PC-3 (cell line): ENCODE results near the gene MMP20. TPM values are rescaled to one million over a fixed set of nuclear protein-coding genes. Genes with fewer than 3 reads are reported as not detected.

Experiments used
- ATAC-seq: fragments of 200-7000 bp; cut with Tn5 transposase; 2 replicates; pipeline ENCODE4 v1.9.1; 2020; ENCODE audit warnings: mild to moderate bottlenecking, moderate library complexity
- BruUV-seq: library from RNA; stranded (reverse); fragments of 400-500 nt; replicated peaks from 2 replicates; lab custom pipeline; 2021; lab: Mats Ljungman, UMichigan
- CTCF ChIA-PET: fragments of 300-600 bp; sonication (Branson Sonifier 250); formaldehyde crosslinking; loops from one replicate; lab custom pipeline; 2022; ENCODE audit warnings: antibody characterized with exemption; lab: Charles Lee
- POLR2A ChIA-PET: fragments of 300-600 bp; sonication (Branson Sonifier 250); formaldehyde crosslinking; loops from one replicate; lab custom pipeline; 2022; ENCODE audit warnings: antibody characterized with exemption; ENCODE audit not compliant: unreplicated experiment; lab: Charles Lee
- DNase-seq: peaks from one replicate; pipeline ENCODE4 v3.0.0-alpha.2; 2015
- H2AFZ ChIP-seq: fragments of 300-600 bp; sonication (generic); 2 replicates; pipeline ENCODE4 v1.6.0; 2016; ENCODE audit warnings: antibody characterized with exemption, low read length
- H3F3A ChIP-seq: fragments of 300-600 bp; sonication (generic); one replicate; pipeline ENCODE4 v1.6.0; 2017; ENCODE audit warnings: antibody characterized with exemption, low read length, control low read depth, mild to moderate bottlenecking; ENCODE audit not compliant: unreplicated experiment
- H3K27ac ChIP-seq: fragments of 300-600 bp; sonication (generic); 2 replicates; pipeline ENCODE4 v1.5.1; 2016; ENCODE audit warnings: mild to moderate bottlenecking, low read length
- H3K27me3 ChIP-seq: fragments of 300-600 bp; sonication (generic); 2 replicates; pipeline ENCODE4 v1.6.1; 2016; ENCODE audit warnings: low read length, mixed read lengths
- H3K36me3 ChIP-seq: fragments of 300-600 bp; sonication (generic); 2 replicates; pipeline ENCODE4 v1.6.1; 2016; ENCODE audit warnings: low read depth, mixed run types, low read length, mixed read lengths
- H3K4me1 ChIP-seq: fragments of 300-600 bp; sonication (generic); 2 replicates; pipeline ENCODE4 v1.5.1; 2016; ENCODE audit warnings: low read length; ENCODE audit not compliant: insufficient read depth
- H3K4me2 ChIP-seq: fragments of 300-600 bp; sonication (generic); 2 replicates; pipeline ENCODE4 v1.6.0; 2016; ENCODE audit warnings: low read length
- H3K4me3 ChIP-seq: fragments of 300-600 bp; sonication (generic); 2 replicates; pipeline ENCODE4 v1.5.1; 2016; ENCODE audit warnings: mild to moderate bottlenecking, low read length, mixed read lengths
- H3K79me2 ChIP-seq: fragments of 300-600 bp; sonication (generic); 2 replicates; pipeline ENCODE4 v1.6.1; 2017; ENCODE audit warnings: low read length, mixed read lengths
- H3K9ac ChIP-seq: fragments of 300-600 bp; sonication (generic); 2 replicates; pipeline ENCODE4 v1.6.0; 2016; ENCODE audit warnings: mild to moderate bottlenecking, low read length
- H3K9me2 ChIP-seq: fragments of 300-600 bp; sonication (generic); replicated peaks from 2 replicates; pipeline ENCODE4 v1.6.1; 2016; ENCODE audit warnings: mixed run types, low read length, mixed read lengths
- H3K9me3 ChIP-seq: fragments of 300-600 bp; sonication (generic); 2 replicates; pipeline ENCODE4 v1.6.1; 2016; ENCODE audit warnings: low read length, mixed read lengths
- H4K20me1 ChIP-seq: fragments of 300-600 bp; sonication (generic); 2 replicates; pipeline ENCODE4 v1.6.1; 2016; ENCODE audit warnings: low read length, mixed read lengths
- EZH2 ChIP-seq: fragments of 300-600 bp; sonication (generic); IDR thresholded peaks from one replicate; pipeline ENCODE4 v1.6.1; 2017; ENCODE audit warnings: antibody characterized with exemption, mild to moderate bottlenecking, low read length; ENCODE audit not compliant: unreplicated experiment
- EZH2phosphoT487 ChIP-seq: fragments of 300-600 bp; sonication (generic); IDR thresholded peaks from 2 replicates; pipeline ENCODE4 v1.6.1; 2018; ENCODE audit warnings: mild to moderate bottlenecking, antibody characterized with exemption, low read length, borderline replicate concordance
- intact Hi-C: fragments of 100-400 bp; cut with micrococcal nuclease; formaldehyde crosslinking; loops from 2 replicates; pipeline ENCODE4 v1.9.0; 2023
- total RNA-seq: library from RNA; depleted of rRNA; stranded (reverse); fragments of >200 nt; gene quantifications from 2 replicates; pipeline ENCODE4 v1.2.3, GENCODE V29; 2014
- TF ChIP-seq, protein P1 (sequence below): fragments of 300-600 bp; sonication (generic); conservative IDR thresholded peaks from 2 replicates; pipeline ENCODE4 v1.5.1; 2017; ENCODE audit warnings: antibody characterized with exemption, low read depth, mild to moderate bottlenecking, low read length

MMP20 gene
- total RNA-seq, 1 experiment from 2014 or later: not detected

DNA sequence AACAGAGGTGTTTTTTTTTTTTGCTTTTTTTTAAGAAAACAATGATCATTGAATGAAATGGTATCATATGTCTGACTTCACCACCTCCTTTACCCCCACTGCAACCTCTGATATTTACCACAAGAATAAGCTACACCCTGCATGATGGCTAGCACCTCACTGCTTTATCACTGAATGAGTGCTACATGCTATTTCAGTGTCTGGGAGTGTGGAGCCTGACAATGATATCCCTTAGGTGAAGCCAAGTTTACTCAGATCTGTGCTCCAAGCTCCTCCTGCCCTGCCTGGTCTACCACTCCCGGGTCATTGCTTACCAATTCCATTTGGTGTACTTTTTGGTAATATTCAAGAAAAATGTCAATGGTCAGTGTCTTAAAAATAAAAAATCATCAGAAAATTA, 21.1 kb downstream of the MMP20 start:
- no peak overlapping the region for H3K4me3 ChIP-seq
- no peaks in the 10 kb centered on the region for H3K79me2 ChIP-seq
- H3K9ac ChIP-seq: no peak overlapping the region
- ChIA-PET CTCF (interaction anchor here (0.7 kb wide), 1 partner anchor 336 kb away, joined by 12 read pairs; no protein-coding TSS in a partner anchor), POLR2A (no interaction called here)
- peaks cover 11% of the 10 kb centered on the region for H3F3A ChIP-seq
- no peaks in the 10 kb centered on the region for H3K9me2 ChIP-seq
- no TSS peak for BruUV-seq
- H3K4me1 ChIP-seq: peaks cover 26% of the 10 kb centered on the region
- H2AFZ ChIP-seq: no peak overlapping the region
- no peaks in the 10 kb centered on the region for H3K9me3 ChIP-seq
- TF ChIP-seq, protein P1, sequence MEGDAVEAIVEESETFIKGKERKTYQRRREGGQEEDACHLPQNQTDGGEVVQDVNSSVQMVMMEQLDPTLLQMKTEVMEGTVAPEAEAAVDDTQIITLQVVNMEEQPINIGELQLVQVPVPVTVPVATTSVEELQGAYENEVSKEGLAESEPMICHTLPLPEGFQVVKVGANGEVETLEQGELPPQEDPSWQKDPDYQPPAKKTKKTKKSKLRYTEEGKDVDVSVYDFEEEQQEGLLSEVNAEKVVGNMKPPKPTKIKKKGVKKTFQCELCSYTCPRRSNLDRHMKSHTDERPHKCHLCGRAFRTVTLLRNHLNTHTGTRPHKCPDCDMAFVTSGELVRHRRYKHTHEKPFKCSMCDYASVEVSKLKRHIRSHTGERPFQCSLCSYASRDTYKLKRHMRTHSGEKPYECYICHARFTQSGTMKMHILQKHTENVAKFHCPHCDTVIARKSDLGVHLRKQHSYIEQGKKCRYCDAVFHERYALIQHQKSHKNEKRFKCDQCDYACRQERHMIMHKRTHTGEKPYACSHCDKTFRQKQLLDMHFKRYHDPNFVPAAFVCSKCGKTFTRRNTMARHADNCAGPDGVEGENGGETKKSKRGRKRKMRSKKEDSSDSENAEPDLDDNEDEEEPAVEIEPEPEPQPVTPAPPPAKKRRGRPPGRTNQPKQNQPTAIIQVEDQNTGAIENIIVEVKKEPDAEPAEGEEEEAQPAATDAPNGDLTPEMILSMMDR: no peak
- no peak for TF ChIP-seq EZH2phosphoT487
- TF ChIP-seq EZH2: no peak
- H4K20me1 ChIP-seq: no peaks in the 10 kb centered on the region
- H3K36me3 ChIP-seq: no peaks in the 10 kb centered on the region
- ATAC-seq (no peak), DNase-seq (no peak)
- intact Hi-C loops: no loop called here
- H3K27me3 ChIP-seq: no peaks in the 10 kb centered on the region
- no peak overlapping the region for H3K4me2 ChIP-seq
- no peak overlapping the region for H3K27ac ChIP-seq

DNA sequence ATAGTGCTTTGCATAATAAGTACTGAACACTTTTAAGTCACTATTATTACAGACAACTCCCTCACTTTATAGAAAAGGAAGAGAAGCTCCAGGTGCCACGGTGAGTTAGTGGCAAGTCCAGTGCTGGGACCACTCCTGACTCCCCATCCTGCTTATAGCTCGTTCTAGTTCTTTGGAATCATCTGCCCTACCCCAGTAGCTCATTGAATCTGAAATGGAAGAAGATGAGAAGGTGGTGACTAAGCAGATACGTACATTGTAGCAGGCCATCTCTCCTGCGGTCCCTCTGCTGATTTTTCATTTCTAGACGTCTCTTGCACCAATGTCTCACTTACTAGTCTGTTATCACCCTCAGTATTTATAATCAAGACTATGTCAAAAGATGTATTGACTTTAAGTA, 21.6 kb downstream of the MMP20 start:
- Histone ChIP-seq H4K20me1 (no peaks in the 10 kb centered on the region), H3K4me2 (no peak overlapping the region), H2AFZ (no peak overlapping the region), H3F3A (peaks cover 12% of the 10 kb centered on the region), H3K27ac (no peak overlapping the region), H3K36me3 (no peaks in the 10 kb centered on the region), H3K9me3 (no peaks in the 10 kb centered on the region), H3K27me3 (no peaks in the 10 kb centered on the region), H3K4me1 (peaks cover 30% of the 10 kb centered on the region), H3K79me2 (no peaks in the 10 kb centered on the region), H3K9me2 (no peaks in the 10 kb centered on the region), H3K9ac (no peak overlapping the region), H3K4me3 (no peak overlapping the region)
- BruUV-seq: no TSS peak
- ATAC-seq (no peak), DNase-seq (no peak)
- ChIA-PET POLR2A (no interaction called here), CTCF (interaction anchor here (0.7 kb wide), 1 partner anchor 335 kb away, joined by 12 read pairs; no protein-coding TSS in a partner anchor)
- TF ChIP-seq EZH2: no peak
- TF ChIP-seq EZH2phosphoT487: no peak
- TF ChIP-seq, protein P1: no peak
- intact Hi-C loops: no loop called here

DNA sequence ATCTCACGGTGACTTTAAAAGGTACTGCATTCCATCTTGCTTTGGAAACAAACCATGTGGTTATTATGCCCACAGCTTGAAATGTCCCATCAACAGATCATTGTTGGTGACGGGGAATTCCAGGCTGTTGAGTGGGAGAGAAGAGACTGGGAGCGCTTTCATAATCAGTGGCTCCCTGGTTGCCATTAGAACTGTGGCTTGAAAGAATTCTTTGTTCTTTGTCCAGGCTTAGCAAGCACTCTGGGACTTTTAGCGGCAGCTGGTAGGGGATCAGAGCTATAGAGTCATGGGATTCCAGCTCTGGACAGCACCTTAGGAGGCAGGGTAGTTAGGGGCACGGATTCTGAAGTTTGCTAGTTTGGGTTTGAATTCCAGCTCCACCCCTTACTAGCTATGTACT, 22.0 kb downstream of the MMP20 start:
- CTCF ChIA-PET: no interaction called here
- POLR2A ChIA-PET: no interaction called here
- ATAC-seq (no peak), DNase-seq (no peak)
- no TSS peak for BruUV-seq
- no peak overlapping the region for H3K9ac ChIP-seq
- H3K79me2 ChIP-seq: no peaks in the 10 kb centered on the region
- no peak overlapping the region for H2AFZ ChIP-seq
- H3K4me3 ChIP-seq: no peak overlapping the region
- H3K27ac ChIP-seq: no peak overlapping the region
- H3K4me2 ChIP-seq: no peak overlapping the region
- H3K36me3 ChIP-seq: no peaks in the 10 kb centered on the region
- peaks cover 12% of the 10 kb centered on the region for H3F3A ChIP-seq
- no peaks in the 10 kb centered on the region for H4K20me1 ChIP-seq
- H3K9me2 ChIP-seq: no peaks in the 10 kb centered on the region
- intact Hi-C loops: no loop called here
- H3K4me1 ChIP-seq: peaks cover 31% of the 10 kb centered on the region
- H3K27me3 ChIP-seq: no peaks in the 10 kb centered on the region
- TF ChIP-seq, protein P1: no peak
- TF ChIP-seq EZH2phosphoT487: no peak
- TF ChIP-seq EZH2: no peak
- H3K9me3 ChIP-seq: no peaks in the 10 kb centered on the region
